Panc1 (cell line): ENCODE measurements around the gene PALD1. TPM values are rescaled to one million over a fixed set of nuclear protein-coding genes. Genes with fewer than 3 reads are reported as not detected.

Experiments used
- ATAC-seq: fragments of 200-7000 bp; cut with Tn5 transposase; 2 replicates; pipeline ENCODE4 v1.9.1; 2020; ENCODE audit warnings: mild to moderate bottlenecking, moderate library complexity
- BruUV-seq: library from RNA; stranded (reverse); fragments of 400-500 nt; replicated peaks from 2 replicates; lab custom pipeline; 2021; lab: Mats Ljungman, UMichigan
- CTCF ChIA-PET: fragments of 300-600 bp; sonication (Branson Sonifier 250); formaldehyde crosslinking; loops from one replicate; lab custom pipeline; 2022; ENCODE audit warnings: antibody characterized with exemption; lab: Charles Lee
- POLR2A ChIA-PET: fragments of 300-600 bp; sonication (Branson Sonifier 250); formaldehyde crosslinking; loops from one replicate; lab custom pipeline; 2022; ENCODE audit warnings: antibody characterized with exemption; lab: Charles Lee
- DNase-seq: peaks from one replicate; pipeline ENCODE4 v3.0.0-alpha.2; 2010; ENCODE audit warnings: low read depth, low spot score
- H3K27ac ChIP-seq: 2 replicates; pipeline ENCODE4 v1.5.1; 2011; ENCODE audit warnings: mild to moderate bottlenecking, low read length, inconsistent platforms
- H3K27me3 ChIP-seq: fragments of 200-500 bp; sonication (Bioruptor generic); 2 replicates; pipeline ENCODE4 v1.6.0; 2014; ENCODE audit warnings: low read length, inconsistent platforms; ENCODE audit not compliant: control insufficient read depth, insufficient read depth
- H3K36me3 ChIP-seq: fragments of 200-500 bp; sonication (Bioruptor generic); 2 replicates; pipeline ENCODE4 v1.5.1; 2014; ENCODE audit warnings: inconsistent platforms, mild to moderate bottlenecking, low read length, moderate library complexity; ENCODE audit not compliant: control insufficient read depth, insufficient read depth
- H3K4me1 ChIP-seq: 2 replicates; pipeline ENCODE4 v1.5.1; 2011; ENCODE audit warnings: inconsistent platforms, mild to moderate bottlenecking, low read length, moderate library complexity; ENCODE audit not compliant: control insufficient read depth, insufficient read depth
- H3K4me3 ChIP-seq, 2 experiments: 2 replicates each; pipeline ENCODE4 v1.5.1; 2011 to 2012; ENCODE audit warnings: low read depth in 2 of 2, low read length in 2 of 2, mild to moderate bottlenecking in 2 of 2, inconsistent platforms in 1 of 2, moderate library complexity in 1 of 2
- H3K9me3 ChIP-seq: fragments of 200-500 bp; sonication (Bioruptor generic); 2 replicates; pipeline ENCODE4 v1.5.1; 2014; ENCODE audit warnings: low read depth, mild to moderate bottlenecking, inconsistent platforms, low read length, moderate library complexity; ENCODE audit not compliant: control insufficient read depth, insufficient read depth
- CTCF ChIP-seq: fragments of 450-650 bp; IDR thresholded peaks from 2 replicates; pipeline ENCODE4 v1.5.1; 2017; ENCODE audit warnings: mild to moderate bottlenecking
- POLR2AphosphoS5 ChIP-seq: IDR thresholded peaks from 2 replicates; pipeline ENCODE4 v1.6.1; 2012; ENCODE audit warnings: mild to moderate bottlenecking, low read depth, low read length, moderate library complexity
- SIN3A ChIP-seq: IDR thresholded peaks from 2 replicates; pipeline ENCODE4 v1.6.1; 2012; ENCODE audit warnings: low read depth, mild to moderate bottlenecking, low read length, moderate library complexity, borderline replicate concordance; ENCODE audit not compliant: insufficient read depth
- TCF7L2 ChIP-seq: IDR thresholded peaks from 2 replicates; pipeline ENCODE4 v1.6.1; 2011; ENCODE audit warnings: mild to moderate bottlenecking, low read depth, low read length, inconsistent platforms
- in situ Hi-C: cut with HindIII; loops from 2 replicates; pipeline ENCODE4 v1.10.0; 2016; ENCODE audit warnings: low sequenced_read_pairs, low pct_unique_long_range_greater_than_20kb
- intact Hi-C: fragments of 100-400 bp; cut with micrococcal nuclease; formaldehyde crosslinking; loops from one replicate; pipeline ENCODE4 v1.10.0; 2022; ENCODE audit not compliant: unreplicated experiment
- total RNA-seq: library from RNA; stranded (reverse); gene quantifications from one replicate; pipeline ENCODE4 v1.2.1, GENCODE V29; 2021; ENCODE audit not compliant: unreplicated experiment
- TF ChIP-seq, protein P1 (sequence below), 2 experiments: IDR thresholded peaks; 2 replicates each; pipeline ENCODE4 v1.6.1; 2011 to 2012; ENCODE audit warnings: low read depth in 2 of 2, control low read depth in 1 of 2, low read length in 1 of 2, mild to moderate bottlenecking in 1 of 2, moderate library complexity in 1 of 2; ENCODE audit not compliant: insufficient read depth in 1 of 2

The PALD1 gene
- total RNA-seq, 1 experiment from 2014 or later: 3.0 TPM

DNA sequence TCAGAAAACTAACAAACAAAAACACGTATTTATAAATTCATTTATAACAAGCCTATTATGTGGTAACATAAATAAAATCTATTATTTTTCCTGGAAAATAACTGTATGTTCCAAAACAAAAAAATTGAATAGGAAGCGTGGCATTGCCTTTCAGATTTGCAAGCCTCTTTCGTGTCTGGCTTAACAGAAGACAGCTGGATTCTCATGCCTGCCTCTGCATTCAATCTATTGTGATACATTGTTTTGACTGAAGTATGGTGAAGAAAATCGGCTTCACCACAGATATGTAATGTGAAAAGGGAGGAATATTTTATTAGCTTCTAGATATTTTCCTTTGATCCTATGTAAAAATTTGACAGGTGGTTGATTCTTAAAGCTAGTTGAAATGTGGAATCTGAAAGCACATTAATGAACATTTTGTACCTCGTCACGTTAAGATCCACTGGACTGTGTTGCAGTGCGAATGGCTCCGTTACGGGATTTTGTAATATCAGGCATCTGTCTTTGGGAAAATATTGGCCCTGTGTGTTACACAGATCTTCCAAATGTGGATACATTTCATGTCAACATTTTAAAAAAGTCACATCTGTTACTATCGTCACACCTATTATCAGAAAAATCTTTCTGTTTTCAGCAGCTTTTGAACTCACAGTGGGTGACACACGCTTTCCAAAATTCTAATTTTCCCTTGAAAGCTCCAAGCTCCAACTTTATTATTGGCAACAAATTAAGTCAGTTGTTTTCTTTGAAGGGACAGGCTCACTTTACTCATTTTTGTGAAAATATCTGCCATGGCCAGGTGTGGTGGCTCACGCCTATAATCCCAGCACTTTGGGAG is 26.2 kb downstream of the PALD1 start:
- Histone ChIP-seq H3K27ac (no peak overlapping the region), H3K9me3 (no peaks in the 10 kb centered on the region), H3K4me3 (no peak overlapping the region), H3K4me1 (no peaks in the 10 kb centered on the region), H3K27me3 (no peaks in the 10 kb centered on the region), H3K36me3 (no peaks in the 10 kb centered on the region)
- ATAC-seq (no peak), DNase-seq (no peak)
- in situ Hi-C loops: no loop called here
- intact Hi-C loops: no loop called here
- no TSS peak for BruUV-seq
- ChIA-PET POLR2A (no interaction called here), CTCF (no interaction called here)
- TF ChIP-seq TCF7L2 (no peak), SIN3A (no peak), POLR2AphosphoS5 (no peak), CTCF (no peak)
- TF ChIP-seq, protein P1, sequence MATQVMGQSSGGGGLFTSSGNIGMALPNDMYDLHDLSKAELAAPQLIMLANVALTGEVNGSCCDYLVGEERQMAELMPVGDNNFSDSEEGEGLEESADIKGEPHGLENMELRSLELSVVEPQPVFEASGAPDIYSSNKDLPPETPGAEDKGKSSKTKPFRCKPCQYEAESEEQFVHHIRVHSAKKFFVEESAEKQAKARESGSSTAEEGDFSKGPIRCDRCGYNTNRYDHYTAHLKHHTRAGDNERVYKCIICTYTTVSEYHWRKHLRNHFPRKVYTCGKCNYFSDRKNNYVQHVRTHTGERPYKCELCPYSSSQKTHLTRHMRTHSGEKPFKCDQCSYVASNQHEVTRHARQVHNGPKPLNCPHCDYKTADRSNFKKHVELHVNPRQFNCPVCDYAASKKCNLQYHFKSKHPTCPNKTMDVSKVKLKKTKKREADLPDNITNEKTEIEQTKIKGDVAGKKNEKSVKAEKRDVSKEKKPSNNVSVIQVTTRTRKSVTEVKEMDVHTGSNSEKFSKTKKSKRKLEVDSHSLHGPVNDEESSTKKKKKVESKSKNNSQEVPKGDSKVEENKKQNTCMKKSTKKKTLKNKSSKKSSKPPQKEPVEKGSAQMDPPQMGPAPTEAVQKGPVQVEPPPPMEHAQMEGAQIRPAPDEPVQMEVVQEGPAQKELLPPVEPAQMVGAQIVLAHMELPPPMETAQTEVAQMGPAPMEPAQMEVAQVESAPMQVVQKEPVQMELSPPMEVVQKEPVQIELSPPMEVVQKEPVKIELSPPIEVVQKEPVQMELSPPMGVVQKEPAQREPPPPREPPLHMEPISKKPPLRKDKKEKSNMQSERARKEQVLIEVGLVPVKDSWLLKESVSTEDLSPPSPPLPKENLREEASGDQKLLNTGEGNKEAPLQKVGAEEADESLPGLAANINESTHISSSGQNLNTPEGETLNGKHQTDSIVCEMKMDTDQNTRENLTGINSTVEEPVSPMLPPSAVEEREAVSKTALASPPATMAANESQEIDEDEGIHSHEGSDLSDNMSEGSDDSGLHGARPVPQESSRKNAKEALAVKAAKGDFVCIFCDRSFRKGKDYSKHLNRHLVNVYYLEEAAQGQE (IDR thresholded peaks at IDR 0.05; ENCODE audit: insufficient read depth in 1 of 2, low read depth in 2 of 2, low read length in 1 of 2): no peak

- ChIA-PET CTCF (no interaction called here), POLR2A (no interaction called here)
- no peaks in the 10 kb centered on the region for H3K36me3 ChIP-seq
- DNase-seq (no peak), ATAC-seq (no peak)
- no peaks in the 10 kb centered on the region for H3K27me3 ChIP-seq
- no TSS peak for BruUV-seq
- intact Hi-C loops (no loop called here), in situ Hi-C loops (no loop called here)
- no peak overlapping the region for H3K27ac ChIP-seq
- no peak for TF ChIP-seq CTCF
- TF ChIP-seq, protein P1 (IDR thresholded peaks at IDR 0.05; ENCODE audit: insufficient read depth in 1 of 2, low read depth in 2 of 2, low read length in 1 of 2): no peak
- no peak for TF ChIP-seq POLR2AphosphoS5
- no peak for TF ChIP-seq TCF7L2
- no peak for TF ChIP-seq SIN3A
- H3K4me3 ChIP-seq: no peak overlapping the region
- no peaks in the 10 kb centered on the region for H3K9me3 ChIP-seq
- H3K4me1 ChIP-seq: no peaks in the 10 kb centered on the region
Measured at GRCh38 chr10:70505908-70506307, 27.3 kb downstream of the PALD1 start.
